Vagina (tissue), 2 donors: ENCODE data around the gene FOXP4. TPM values are rescaled to one million over a fixed set of nuclear protein-coding genes. Genes with fewer than 3 reads are reported as not detected.

Experiments used
- DNase-seq, 2 donors: peaks; one replicate each; pipeline ENCODE4 v3.0.0-alpha.2; 2017; ENCODE audit errors: extremely low spot score in 2 of 2
- H3K27ac ChIP-seq: fragments of 200-600 bp; sonication (generic); one replicate; pipeline ENCODE4 v1.5.1; 2019
- H3K27me3 ChIP-seq: fragments of 200-600 bp; sonication (generic); one replicate; pipeline ENCODE4 v1.5.1; 2019
- H3K36me3 ChIP-seq, 2 donors: fragments of 200-600 bp; sonication (generic); one replicate each; pipeline ENCODE4 v1.5.1; 2017 to 2019
- H3K4me1 ChIP-seq: fragments of 200-600 bp; sonication (generic); one replicate; pipeline ENCODE4 v1.5.1; 2019
- H3K4me3 ChIP-seq, 2 donors: fragments of 200-600 bp; sonication (generic); 1 replicate in 1 of 2; 2 replicates in 1 of 2; pipeline ENCODE4 v1.5.1; 2016 to 2019
- H3K9me3 ChIP-seq: fragments of 200-600 bp; sonication (generic); one replicate; pipeline ENCODE4 v1.5.1; 2019
- CTCF ChIP-seq, 3 experiments: fragments of 450-650 bp in 2 of 3; fragments of 200-600 bp in 1 of 3; sonication (generic) in 1 of 3; IDR thresholded peaks; one replicate each; pipeline ENCODE4 v1.5.1; 2017 to 2019; ENCODE audit warnings: antibody characterized with exemption in 3 of 3, mild to moderate bottlenecking in 2 of 3, moderate library complexity in 2 of 3
- POLR2A ChIP-seq, 2 donors: fragments of 450-650 bp; IDR thresholded peaks; one replicate each; pipeline ENCODE4 v1.6.1; 2017; ENCODE audit warnings: antibody characterized with exemption in 2 of 2, mild to moderate bottlenecking in 2 of 2, moderate library complexity in 2 of 2
- POLR2AphosphoS5 ChIP-seq, 2 donors: sonication (generic); formaldehyde crosslinking; IDR thresholded peaks; one replicate each; pipeline ENCODE4 v1.9.0; 2017; ENCODE audit warnings: antibody characterized with exemption in 2 of 2, mild to moderate bottlenecking in 2 of 2, low read depth in 1 of 2; ENCODE audit not compliant: insufficient read depth in 1 of 2
- intact Hi-C: fragments of 100-400 bp; cut with DNase I; formaldehyde crosslinking; loops from one replicate; pipeline ENCODE4 v1.15.1; 2023
- total RNA-seq: library from RNA; depleted of rRNA; stranded (reverse); fragments of >200 nt; gene quantifications from one replicate; pipeline ENCODE4 v1.2.3, GENCODE V29; 2016

The FOXP4 gene
- total RNA-seq, 1 donor from 2014 or later = 7.4 TPM

- Histone ChIP-seq H3K27ac (peak overlapping the region; percentile 69), H3K9me3 (no peaks in the 10 kb centered on the region), H3K36me3 (no peaks in the 10 kb centered on the region), H3K27me3 (no peaks in the 10 kb centered on the region), H3K4me1 (peaks cover 28% of the 10 kb centered on the region), H3K4me3 (peak overlapping the region; percentile 62 to 98)
- TF ChIP-seq POLR2AphosphoS5 (IDR thresholded peaks at IDR 0.05; ENCODE audit: insufficient read depth in 1 of 2, low read depth in 1 of 2) (peak in 1 of 2 donors; percentile 15), POLR2A (IDR thresholded peaks at IDR 0.05) (no peak)
- DNase-seq = no peak
- intact Hi-C loops = loop anchor here (1.0 kb wide), 1 partner anchor 42 kb away; no protein-coding TSS in a partner anchor
These were observed 951 bp downstream of the FOXP4 start for GRCh38 chr6:41546866-41547798.

GRCh38 chr6:41547799-41548097 is 1.6 kb downstream of the FOXP4 start:
- Histone ChIP-seq H3K27ac (peak overlapping the region; percentile 69), H3K4me1 (peaks cover 28% of the 10 kb centered on the region)
- intact Hi-C loops = no loop called here

GRCh38 chr6:41548098-41548840 is 2.1 kb downstream of the FOXP4 start:
- intact Hi-C loops = no loop called here
- H3K4me3 ChIP-seq = peak overlapping the region; percentile 62 to 98
- H3K4me1 ChIP-seq = peaks cover 28% of the 10 kb centered on the region
- peaks cover 0 to 7% of the 10 kb centered on the region in 2 donors for H3K36me3 ChIP-seq
- no peaks in the 10 kb centered on the region for H3K27me3 ChIP-seq
- no peak overlapping the region for H3K27ac ChIP-seq
- H3K9me3 ChIP-seq = no peaks in the 10 kb centered on the region
- no peak for DNase-seq
- TF ChIP-seq POLR2AphosphoS5 (IDR thresholded peaks at IDR 0.05; ENCODE audit: insufficient read depth in 1 of 2, low read depth in 1 of 2) (no peak), POLR2A (IDR thresholded peaks at IDR 0.05) (no peak), CTCF (IDR thresholded peaks at IDR 0.05) (no peak)

More at GRCh38 chr6:41547799-41548097, 1.6 kb downstream of the FOXP4 start:
- Histone ChIP-seq H3K4me3 (peak overlapping the region; percentile 62 to 98), H3K9me3 (no peaks in the 10 kb centered on the region), H3K27me3 (no peaks in the 10 kb centered on the region), H3K36me3 (peaks cover 0 to 2% of the 10 kb centered on the region in 2 donors)
- TF ChIP-seq CTCF (IDR thresholded peaks at IDR 0.05) (no peak), POLR2AphosphoS5 (IDR thresholded peaks at IDR 0.05; ENCODE audit: insufficient read depth in 1 of 2, low read depth in 1 of 2) (no peak), POLR2A (IDR thresholded peaks at IDR 0.05) (no peak)
- no peak for DNase-seq

GRCh38 chr6:41548841-41549642 is 2.9 kb downstream of the FOXP4 start:
- Histone ChIP-seq H3K36me3 (peaks cover 0 to 8% of the 10 kb centered on the region in 2 donors), H3K9me3 (no peaks in the 10 kb centered on the region), H3K27me3 (no peaks in the 10 kb centered on the region), H3K4me3 (no peak overlapping the region), H3K27ac (no peak overlapping the region), H3K4me1 (peaks cover 28% of the 10 kb centered on the region)
- TF ChIP-seq CTCF (IDR thresholded peaks at IDR 0.05) (no peak), POLR2A (IDR thresholded peaks at IDR 0.05) (no peak), POLR2AphosphoS5 (IDR thresholded peaks at IDR 0.05; ENCODE audit: insufficient read depth in 1 of 2, low read depth in 1 of 2) (no peak)
- DNase-seq = no peak
- intact Hi-C loops = no loop called here

GRCh38 chr6:41549673-41550072 is 3.5 kb downstream of the FOXP4 start:
- no peak overlapping the region for H3K27ac ChIP-seq
- intact Hi-C loops = no loop called here
- H3K4me3 ChIP-seq = no peak overlapping the region
- TF ChIP-seq POLR2A (IDR thresholded peaks at IDR 0.05) (no peak), CTCF (IDR thresholded peaks at IDR 0.05) (no peak), POLR2AphosphoS5 (IDR thresholded peaks at IDR 0.05; ENCODE audit: insufficient read depth in 1 of 2, low read depth in 1 of 2) (no peak)
- H3K4me1 ChIP-seq = peaks cover 28% of the 10 kb centered on the region
- DNase-seq = no peak
- H3K9me3 ChIP-seq = no peaks in the 10 kb centered on the region
- H3K36me3 ChIP-seq = peaks cover 0 to 8% of the 10 kb centered on the region in 2 donors
- H3K27me3 ChIP-seq = no peaks in the 10 kb centered on the region
